ENCODE data around the gene SLC9A7. TPM values are rescaled to one million over a fixed set of nuclear protein-coding genes. Genes with fewer than 3 reads are reported as not detected.
A peak's percentile ranks its signal among the peaks of the same experiment; 100 is the strongest.

Gene SLC9A7
- total RNA-seq, 1 experiment from 2014 or later, result 74.3 TPM

- BruUV-seq (replicated peaks), result no TSS peak
- no peaks in the 10 kb centered on the region for H3K9me3 ChIP-seq (ENCODE audit: low read length)
- ChIA-PET POLR2A (ENCODE audit: unreplicated experiment) (interaction anchor here (0.6 kb wide), 1 partner anchor 262 kb away, joined by 4 read pairs; no protein-coding TSS in a partner anchor), CTCF (no interaction called here)
- peak overlapping the region; percentile 100 for H3K27ac ChIP-seq (ENCODE audit: low read length)
- DNase-seq, result peak; percentile 41
- TF ChIP-seq CTCF (conservative IDR thresholded peaks at IDR 0.05; ENCODE audit: low read depth, low read length), result no peak
- TF ChIP-seq EZH2phosphoT487 (IDR thresholded peaks at IDR 0.05; ENCODE audit: borderline replicate concordance, low read length), result no peak
- no peak for TF ChIP-seq EZH2 (IDR thresholded peaks at IDR 0.05; ENCODE audit: low read length, unreplicated experiment)
- H3K9me2 ChIP-seq (replicated peaks; ENCODE audit: low read length), result no peaks in the 10 kb centered on the region
- no peaks in the 10 kb centered on the region for H4K20me1 ChIP-seq (ENCODE audit: low read length)
- H3K4me1 ChIP-seq (ENCODE audit: insufficient read depth, low read length), result peaks cover 43% of the 10 kb centered on the region
- no peaks in the 10 kb centered on the region for H3K79me2 ChIP-seq (ENCODE audit: low read length)
- H3K9ac ChIP-seq (ENCODE audit: low read length), result peak overlapping the region; percentile 96
- no peaks in the 10 kb centered on the region for H3K36me3 ChIP-seq (ENCODE audit: low read depth, low read length)
- H3F3A ChIP-seq (ENCODE audit: low read length, unreplicated experiment), result peaks cover 8% of the 10 kb centered on the region
- peak overlapping the region; percentile 83 for H3K4me2 ChIP-seq (ENCODE audit: low read length)
- H2AFZ ChIP-seq (ENCODE audit: low read length), result 0 out of 2 replicates have a peak overlapping the region, but pooled peaks have one; percentile 39
- H3K4me3 ChIP-seq (ENCODE audit: low read length), result peak overlapping the region; percentile 55; the same call in 1 of the 2 replicates
- no peak for ATAC-seq
- intact Hi-C loops (cut with micrococcal nuclease), result no loop called here
- no peaks in the 10 kb centered on the region for H3K27me3 ChIP-seq (ENCODE audit: low read length)
These were observed 34.6 kb upstream of the SLC9A7 start for GRCh38 chrX:46793386-46794143.

GRCh38 chrX:46792810-46793188 lies 33.9 kb upstream of the SLC9A7 start:
- DNase-seq (no peak), ATAC-seq (no peak)
- BruUV-seq (replicated peaks), result TSS peak; percentile 82
- H3K4me3 ChIP-seq (ENCODE audit: low read length), result peak overlapping the region; percentile 55
- intact Hi-C loops (cut with micrococcal nuclease), result loop anchor here (1.0 kb wide), 2 partner anchors 22 to 33 kb away; partner anchors contain the start of gene SLC9A7
- CTCF ChIA-PET, result interaction anchor here (0.6 kb wide), 1 partner anchor 34 kb away, joined by 6 read pairs; the partner anchor contains the start of gene SLC9A7
- H3F3A ChIP-seq (ENCODE audit: low read length, unreplicated experiment), result peaks cover 8% of the 10 kb centered on the region
- no peaks in the 10 kb centered on the region for H3K79me2 ChIP-seq (ENCODE audit: low read length)
- no peaks in the 10 kb centered on the region for H3K9me2 ChIP-seq (replicated peaks; ENCODE audit: low read length)
- peaks cover 43% of the 10 kb centered on the region for H3K4me1 ChIP-seq (ENCODE audit: insufficient read depth, low read length)
- H3K27ac ChIP-seq (ENCODE audit: low read length), result peak overlapping the region; percentile 100
- peak overlapping the region; percentile 96 for H3K9ac ChIP-seq (ENCODE audit: low read length)
- no peaks in the 10 kb centered on the region for H3K36me3 ChIP-seq (ENCODE audit: low read depth, low read length)
- POLR2A ChIA-PET (ENCODE audit: unreplicated experiment), result no interaction called here
- H3K9me3 ChIP-seq (ENCODE audit: low read length), result no peaks in the 10 kb centered on the region
- H4K20me1 ChIP-seq (ENCODE audit: low read length), result no peaks in the 10 kb centered on the region
- H2AFZ ChIP-seq (ENCODE audit: low read length), result no peak overlapping the region
- H3K4me2 ChIP-seq (ENCODE audit: low read length), result peak overlapping the region; percentile 83
- no peaks in the 10 kb centered on the region for H3K27me3 ChIP-seq (ENCODE audit: low read length)
- TF ChIP-seq EZH2 (IDR thresholded peaks at IDR 0.05; ENCODE audit: low read length, unreplicated experiment) (no peak), CTCF (conservative IDR thresholded peaks at IDR 0.05; ENCODE audit: low read depth, low read length) (no peak), EZH2phosphoT487 (IDR thresholded peaks at IDR 0.05; ENCODE audit: borderline replicate concordance, low read length) (no peak)

Measured in PC-3 (cell line).